ENCODE data around the gene FAAP20.

Gene FAAP20

DNA sequence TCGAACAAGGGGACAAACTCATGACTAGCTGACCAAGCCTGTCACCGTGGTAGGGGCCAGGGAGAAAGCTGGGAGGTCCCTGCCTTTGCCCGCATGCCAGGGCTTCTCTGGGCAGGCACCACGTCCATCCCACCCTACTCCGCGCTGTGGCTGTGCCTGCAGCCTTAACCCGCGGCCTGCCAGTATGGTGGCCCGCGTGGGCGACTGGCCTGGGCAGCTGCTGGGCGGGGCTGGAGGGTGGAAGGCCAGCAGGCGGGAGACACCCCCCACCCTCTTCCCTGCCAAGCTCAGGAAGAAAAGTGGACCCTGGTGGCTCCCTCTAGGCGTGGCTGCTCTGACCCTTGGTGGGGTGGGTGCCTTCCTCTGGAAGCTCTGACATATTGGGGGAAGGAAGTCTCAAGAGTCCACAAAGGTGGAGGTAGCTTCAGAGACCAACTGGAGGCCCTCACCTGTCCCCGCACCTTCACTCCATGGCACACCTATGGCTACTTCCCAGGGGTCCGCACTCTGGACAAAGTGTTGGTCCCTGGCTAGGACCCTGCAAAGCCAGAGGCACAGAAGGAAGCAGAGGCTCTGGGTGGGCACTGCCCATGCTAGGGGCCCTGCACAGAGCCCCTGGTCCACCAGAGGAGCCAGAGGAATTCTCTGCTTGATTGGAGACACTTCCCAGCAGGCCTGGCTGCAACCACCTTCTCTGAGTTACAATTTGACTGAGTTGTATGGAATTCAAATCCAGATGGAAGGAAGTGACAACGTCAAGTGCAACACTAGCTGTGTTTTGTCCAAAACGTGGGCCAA lies 30.3 kb upstream of the FAAP20 start:
- H3K4me2 ChIP-seq = no peak overlapping the region
- H3K27me3 ChIP-seq = peaks cover 28% of the 10 kb centered on the region
- no peaks in the 10 kb centered on the region for H3K36me3 ChIP-seq
- peaks cover 32% of the 10 kb centered on the region for H3K4me1 ChIP-seq
- H3K9ac ChIP-seq = no peak overlapping the region
- peaks cover 13% of the 10 kb centered on the region for H4K20me1 ChIP-seq
- H3K9me3 ChIP-seq = no peaks in the 10 kb centered on the region
- TF ChIP-seq Cebpa-rat (IDR thresholded peaks at IDR 0.05) = no peak
- no peak overlapping the region for H3K4me3 ChIP-seq
- H3K27ac ChIP-seq = no peak overlapping the region

- no peaks in the 10 kb centered on the region for H3K9me3 ChIP-seq
- H3K27me3 ChIP-seq = peaks cover 21% of the 10 kb centered on the region
- H3K4me2 ChIP-seq = no peak overlapping the region
- peaks cover 25% of the 10 kb centered on the region for H3K4me1 ChIP-seq
- TF ChIP-seq Cebpa-rat (IDR thresholded peaks at IDR 0.05) = no peak
- H3K4me3 ChIP-seq = no peak overlapping the region
- no peaks in the 10 kb centered on the region for H3K36me3 ChIP-seq
- H4K20me1 ChIP-seq = peaks cover 6% of the 10 kb centered on the region
- H3K27ac ChIP-seq = no peak overlapping the region
- H3K9ac ChIP-seq = no peak overlapping the region
Observed at GRCh38 chr1:2224170-2224584, 29.6 kb upstream of the FAAP20 start.

DNA sequence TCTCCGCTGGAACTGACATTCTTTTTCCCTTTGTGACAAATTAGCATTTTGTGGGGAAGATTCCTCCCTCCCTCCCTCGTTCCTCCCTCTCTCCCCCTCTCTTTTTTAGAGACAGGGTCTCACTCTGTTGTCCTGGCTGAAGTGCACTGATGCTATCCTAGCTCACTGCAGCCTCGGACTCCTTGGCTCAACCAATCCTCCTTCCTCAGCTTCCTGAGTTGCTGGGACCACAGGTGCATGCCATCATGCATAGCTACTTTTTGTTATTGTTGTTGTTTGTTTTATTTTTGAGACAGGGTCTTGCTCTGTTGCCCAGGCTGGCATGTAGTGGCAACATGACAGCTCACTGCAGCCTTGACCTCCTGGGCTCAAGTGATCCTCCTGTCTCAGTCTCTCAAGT lies 26.7 kb upstream of the FAAP20 start:
- Histone ChIP-seq H3K4me2 (no peak overlapping the region), H3K9me3 (no peaks in the 10 kb centered on the region), H3K36me3 (no peaks in the 10 kb centered on the region), H3K27ac (no peak overlapping the region), H3K4me3 (no peak overlapping the region), H3K27me3 (peaks cover 3% of the 10 kb centered on the region), H3K4me1 (peaks cover 8% of the 10 kb centered on the region; the same call in 1 of the 2 replicates), H3K9ac (no peak overlapping the region), H4K20me1 (no peaks in the 10 kb centered on the region; the same call in 1 of the 2 replicates)
- no peak for TF ChIP-seq Cebpa-rat (IDR thresholded peaks at IDR 0.05)

DNA sequence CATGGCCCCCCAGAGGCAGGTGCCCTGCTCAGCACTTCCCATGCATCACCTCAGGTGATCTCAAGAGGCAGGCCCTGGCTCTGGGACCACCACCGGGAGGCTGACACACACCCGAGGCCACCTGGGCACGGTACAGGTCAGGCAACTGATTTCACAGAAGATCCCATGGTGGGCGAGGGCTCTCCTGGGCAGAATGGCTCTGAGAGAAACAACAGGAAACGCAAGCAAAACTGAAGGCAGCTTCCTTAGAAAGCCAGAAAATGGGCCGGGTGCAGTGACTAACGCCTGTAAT lies 22.1 kb upstream of the FAAP20 start:
- TF ChIP-seq Cebpa-rat (IDR thresholded peaks at IDR 0.05) = no peak
- Histone ChIP-seq H3K27me3 (no peaks in the 10 kb centered on the region), H3K36me3 (no peaks in the 10 kb centered on the region), H3K4me3 (no peak overlapping the region), H3K9me3 (no peaks in the 10 kb centered on the region), H3K4me1 (peaks cover 32% of the 10 kb centered on the region), H4K20me1 (no peaks in the 10 kb centered on the region), H3K27ac (no peak overlapping the region), H3K4me2 (no peak overlapping the region), H3K9ac (no peak overlapping the region)

DNA sequence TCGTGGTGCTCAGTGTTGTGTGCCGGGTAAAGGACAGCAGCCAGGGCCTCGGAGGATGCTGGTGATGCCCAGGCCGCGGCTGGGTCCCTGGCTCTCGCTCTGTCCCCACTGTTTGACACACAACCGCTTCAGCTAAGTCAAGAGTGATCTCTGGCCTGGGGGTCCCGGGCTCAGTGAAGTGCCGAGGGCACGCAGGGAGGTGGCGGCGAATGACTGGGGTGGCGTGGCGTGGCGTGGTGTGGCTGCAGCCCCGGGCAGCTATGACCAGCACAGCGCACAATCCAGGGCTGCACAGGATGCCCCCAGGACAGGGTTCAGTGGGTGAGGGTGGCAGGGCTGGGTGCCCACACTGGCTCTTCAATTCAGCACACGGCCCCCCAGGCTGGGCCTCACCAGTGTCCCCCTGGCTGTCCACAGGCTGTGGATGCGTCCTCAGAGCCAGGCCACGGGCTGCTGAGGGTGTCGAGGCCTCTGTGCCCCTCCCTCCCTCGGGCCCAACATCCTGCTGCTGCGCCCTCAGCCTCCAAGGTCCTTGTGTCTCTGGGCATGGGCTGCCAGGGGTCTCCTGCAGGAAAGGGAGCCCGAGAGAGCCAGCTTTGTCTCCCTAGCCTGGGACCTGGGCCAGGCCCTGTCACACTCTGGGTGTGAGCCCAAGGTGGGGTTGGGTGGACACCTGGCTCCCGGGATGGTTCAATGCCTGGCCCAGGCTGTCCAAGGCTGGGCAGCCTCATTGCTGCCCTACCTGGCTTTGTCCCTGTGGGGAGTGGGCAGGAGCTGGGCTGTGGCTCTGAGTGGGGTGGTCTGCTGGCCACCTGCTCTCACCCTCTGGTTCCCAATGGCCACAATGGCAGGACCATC lies 21.6 kb upstream of the FAAP20 start:
- Histone ChIP-seq H3K9me3 (no peaks in the 10 kb centered on the region), H4K20me1 (no peaks in the 10 kb centered on the region), H3K36me3 (no peaks in the 10 kb centered on the region), H3K27me3 (no peaks in the 10 kb centered on the region), H3K4me2 (no peak overlapping the region), H3K4me1 (peaks cover 36% of the 10 kb centered on the region), H3K27ac (no peak overlapping the region), H3K4me3 (no peak overlapping the region), H3K9ac (no peak overlapping the region)
- TF ChIP-seq Cebpa-rat (IDR thresholded peaks at IDR 0.05) = no peak

DNA sequence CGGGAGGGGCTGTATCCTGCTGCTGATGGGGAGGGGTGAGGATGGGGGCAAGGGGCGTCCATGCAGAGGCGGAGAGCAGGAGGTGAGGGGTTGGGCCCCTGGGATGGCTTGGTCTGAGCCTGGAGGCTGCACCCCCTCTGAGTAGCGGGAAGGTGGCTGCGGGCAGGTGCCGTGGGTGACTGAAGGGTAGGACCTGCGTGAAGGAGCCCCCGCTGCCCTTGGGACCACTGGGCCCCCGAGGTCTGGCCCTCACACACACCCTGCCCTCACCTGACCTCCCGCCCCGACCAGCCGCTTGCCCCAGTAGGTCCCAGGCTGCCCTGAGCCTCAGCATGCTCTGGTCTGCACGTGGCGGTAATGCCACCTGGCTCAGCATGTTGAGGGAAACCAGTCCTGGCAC lies 20.8 kb upstream of the FAAP20 start:
- Histone ChIP-seq H4K20me1 (no peaks in the 10 kb centered on the region), H3K9me3 (no peaks in the 10 kb centered on the region), H3K27ac (no peak overlapping the region), H3K36me3 (no peaks in the 10 kb centered on the region), H3K4me3 (no peak overlapping the region), H3K9ac (no peak overlapping the region), H3K4me1 (peaks cover 40% of the 10 kb centered on the region), H3K27me3 (no peaks in the 10 kb centered on the region), H3K4me2 (no peak overlapping the region)
- no peak for TF ChIP-seq Cebpa-rat (IDR thresholded peaks at IDR 0.05)

- Histone ChIP-seq H3K27ac (peak overlapping the region; percentile 38; the same call in 1 of the 2 replicates), H3K4me2 (peak overlapping the region; percentile 93; the same call in 1 of the 2 replicates)
Observed at GRCh38 chr1:2214541-2215241, 20.1 kb upstream of the FAAP20 start.

GRCh38 chr1:2213576-2214505 lies 19.3 kb upstream of the FAAP20 start:
- Histone ChIP-seq H3K27me3 (no peaks in the 10 kb centered on the region), H3K9ac (peak overlapping the region; percentile 41; the same call in 1 of the 2 replicates), H3K4me3 (no peak overlapping the region), H4K20me1 (no peaks in the 10 kb centered on the region), H3K4me1 (peaks cover 51% of the 10 kb centered on the region), H3K4me2 (peak overlapping the region; percentile 93), H3K9me3 (no peaks in the 10 kb centered on the region), H3K36me3 (no peaks in the 10 kb centered on the region), H3K27ac (peak overlapping the region; percentile 81)
- no peak for TF ChIP-seq Cebpa-rat (IDR thresholded peaks at IDR 0.05)

More at GRCh38 chr1:2214541-2215241, 20.1 kb upstream of the FAAP20 start:
- Histone ChIP-seq H3K4me1 (peaks cover 42% of the 10 kb centered on the region), H3K9me3 (no peaks in the 10 kb centered on the region), H4K20me1 (no peaks in the 10 kb centered on the region), H3K4me3 (no peak overlapping the region), H3K27me3 (no peaks in the 10 kb centered on the region), H3K9ac (peak overlapping the region; percentile 41; the same call in 1 of the 2 replicates), H3K36me3 (no peaks in the 10 kb centered on the region)
- no peak for TF ChIP-seq Cebpa-rat (IDR thresholded peaks at IDR 0.05)
